Measurements from ENCODE around the gene HIPK3.

Gene HIPK3

DNA sequence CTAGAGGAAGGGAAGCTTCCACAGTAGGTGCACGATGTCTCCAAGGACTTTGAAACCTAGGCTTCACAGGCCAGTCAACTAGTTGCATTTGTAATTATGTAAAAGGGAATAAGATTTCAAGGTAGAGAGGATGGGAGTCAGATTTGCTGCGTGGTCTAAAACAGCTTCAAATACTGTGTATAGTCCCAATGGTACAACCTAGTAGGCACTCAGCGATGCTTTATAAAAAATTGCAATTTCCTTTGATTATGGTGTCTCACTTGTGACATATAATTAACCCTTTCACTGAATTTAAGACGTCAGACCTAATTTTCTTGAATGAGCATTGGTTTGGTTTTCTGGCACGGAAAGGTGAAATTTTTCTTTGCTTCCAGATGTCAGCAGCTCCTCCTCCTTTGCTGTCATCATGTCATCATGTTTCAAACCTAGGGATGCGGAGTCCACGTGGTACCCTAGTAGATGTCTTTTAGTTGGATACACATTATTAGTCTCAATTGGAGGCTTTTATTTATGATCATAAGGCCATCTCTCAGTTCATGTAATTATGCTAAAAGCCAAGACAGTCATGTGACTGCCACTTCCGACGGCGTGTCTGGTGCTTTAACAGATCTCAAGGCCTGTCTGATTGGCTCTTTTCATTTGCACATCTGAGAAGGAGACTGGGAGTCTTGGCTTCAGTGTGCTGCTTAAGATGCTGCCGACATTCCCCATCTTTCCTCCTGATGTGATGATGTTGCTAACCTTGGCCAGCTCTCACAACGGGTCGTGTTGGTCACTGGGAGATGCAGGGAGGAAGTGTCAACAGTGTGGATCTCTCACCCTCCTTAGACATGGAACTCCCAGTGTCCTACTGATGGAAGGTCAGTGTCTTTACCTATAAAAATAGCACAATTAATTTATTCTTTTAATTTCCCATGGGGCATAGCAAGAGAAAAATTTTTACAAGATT is 134.0 kb downstream of the HIPK3 start:
- DNase-seq (ENCODE audit: low read depth in 2 of 2) = no peak

- DNase-seq (ENCODE audit: low read depth in 2 of 2) = no peak
Measured at GRCh38 chr11:33391893-33392251, 134.7 kb downstream of the HIPK3 start.

DNA sequence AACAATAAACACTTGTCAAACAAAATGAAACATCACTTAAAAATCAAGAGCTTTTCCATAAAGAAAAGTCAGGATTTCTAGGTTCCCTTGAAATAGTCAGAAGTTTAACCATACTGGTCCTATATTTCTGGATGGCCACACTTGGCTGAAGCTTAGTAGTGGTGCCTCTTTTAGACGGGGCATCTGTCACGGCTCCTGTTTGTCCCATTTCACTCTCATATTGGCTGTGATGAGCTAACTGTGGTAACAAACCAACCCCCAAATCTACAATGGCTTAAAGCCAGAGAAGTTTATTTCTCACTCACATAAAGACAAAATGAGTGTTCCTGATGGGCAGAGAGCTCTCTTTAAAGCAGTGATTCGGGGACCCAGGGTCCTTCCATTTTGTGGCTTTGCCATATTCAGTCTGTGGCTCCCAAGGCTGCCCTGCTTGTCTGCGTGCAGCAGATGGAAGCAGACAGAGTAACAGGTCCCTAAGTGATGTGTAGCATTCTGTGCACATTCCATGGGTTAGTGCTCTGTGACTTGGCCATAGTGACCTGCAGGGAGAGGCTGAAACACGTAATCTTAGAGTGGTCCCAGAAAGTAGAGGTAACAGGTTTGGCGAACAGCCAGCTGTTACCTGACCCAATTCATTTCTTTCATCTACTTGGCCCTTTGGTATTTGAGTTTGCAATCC is 137.4 kb downstream of the HIPK3 start:
- no peak for DNase-seq (ENCODE audit: low read depth in 2 of 2)

- no peak for DNase-seq (ENCODE audit: low read depth in 2 of 2)
Measured at GRCh38 chr11:33396361-33396760, 139.2 kb downstream of the HIPK3 start.

GRCh38 chr11:33399421-33399820 is 142.2 kb downstream of the HIPK3 start:
- DNase-seq (ENCODE audit: low read depth in 2 of 2) = no peak

GRCh38 chr11:33402066-33402465 is 144.9 kb downstream of the HIPK3 start:
- no peak for DNase-seq (ENCODE audit: low read depth in 2 of 2)

DNA sequence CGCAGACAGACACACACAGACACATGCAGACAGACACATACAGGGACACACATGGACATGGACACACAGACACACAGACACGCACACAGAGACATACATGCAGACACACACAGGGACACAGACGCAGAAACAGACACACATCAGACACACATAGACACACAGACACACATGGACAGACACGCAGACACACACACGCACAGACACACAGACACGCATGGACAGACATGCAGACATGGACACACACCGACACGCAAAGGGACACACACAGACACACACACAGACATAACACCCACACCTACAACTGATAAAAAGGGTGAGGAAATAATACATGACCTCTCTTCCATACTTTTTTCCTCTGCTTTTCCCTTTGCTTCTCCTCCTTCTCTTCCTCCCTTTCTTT is 146.2 kb downstream of the HIPK3 start:
- DNase-seq (ENCODE audit: low read depth in 2 of 2) = no peak

DNA sequence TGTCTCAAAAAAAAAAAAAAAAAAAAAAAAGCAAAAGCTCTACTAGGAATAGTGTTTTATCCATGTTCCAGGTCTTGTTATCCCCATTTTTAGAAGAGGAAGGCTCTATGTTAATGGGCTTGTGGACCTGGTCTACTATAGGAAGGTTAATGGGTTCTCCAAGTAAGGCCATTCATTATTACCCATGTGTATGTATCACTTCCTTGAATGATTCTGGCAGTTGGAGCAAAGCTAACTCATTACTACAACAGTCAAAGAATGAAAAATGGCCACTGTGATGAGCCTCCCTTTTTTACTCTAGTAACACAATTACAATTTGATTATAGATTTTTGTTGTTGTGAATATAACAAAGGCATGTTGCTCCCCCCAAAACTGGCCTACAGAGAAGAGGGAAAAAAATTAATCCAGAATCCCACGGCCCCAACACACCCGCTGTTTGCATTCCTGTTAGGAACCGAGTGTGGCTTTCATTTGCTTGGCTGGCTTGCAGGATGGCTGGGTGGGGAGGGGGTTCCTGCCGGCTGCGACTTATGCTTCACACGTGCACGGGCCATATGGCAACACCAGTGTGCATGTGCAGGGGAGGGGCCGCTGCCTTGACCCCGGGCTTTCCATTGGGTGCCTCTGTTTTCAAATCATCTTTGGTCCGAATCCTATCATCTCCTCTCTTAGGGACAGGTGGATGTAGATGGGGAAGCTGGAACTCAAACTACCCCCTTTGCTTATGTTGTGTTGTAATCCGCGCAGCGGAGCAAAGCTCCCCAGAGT is 148.8 kb downstream of the HIPK3 start:
- no peak for DNase-seq (ENCODE audit: low read depth in 2 of 2)
